ENCODE data around the gene PPM1H.

GRCh38 chr12:62651138-62651537 lies 283.8 kb downstream of the PPM1H start:
- TF ChIP-seq CTCF (IDR thresholded peaks at IDR 0.05) (no peak), POLR2A (IDR thresholded peaks at IDR 0.05) (no peak)

Measured in adrenal gland (tissue), 5 donors.